ENCODE results near the gene FARP2.
"Not testable (repeated sequence)": the region's sequence is repeated elsewhere in the genome, so short reads cannot be mapped to it uniquely, and the experiment has no call there.

The FARP2 gene

GRCh38 chr2:241498115-241499070 lies 142.3 kb downstream of the FARP2 start:
- H3K36me3 Mint-ChIP-seq, result no peaks in the 10 kb centered on the region
- no peaks in the 10 kb centered on the region for H3K27me3 Mint-ChIP-seq
- H3K9me3 Mint-ChIP-seq (ENCODE audit: low read depth), result no peaks in the 10 kb centered on the region
- H3K27ac Mint-ChIP-seq, result no peak overlapping the region
- no peak overlapping the region for H3K4me3 Mint-ChIP-seq
- no peaks in the 10 kb centered on the region for H3K4me1 Mint-ChIP-seq (ENCODE audit: low read depth)

GRCh38 chr2:241499146-241499965 lies 143.3 kb downstream of the FARP2 start:
- H3K9me3 Mint-ChIP-seq (ENCODE audit: low read depth), result no peaks in the 10 kb centered on the region
- H3K36me3 Mint-ChIP-seq, result no peaks in the 10 kb centered on the region
- no peak overlapping the region for H3K27ac Mint-ChIP-seq
- no peak overlapping the region for H3K4me3 Mint-ChIP-seq
- H3K27me3 Mint-ChIP-seq, result no peaks in the 10 kb centered on the region
- no peaks in the 10 kb centered on the region for H3K4me1 Mint-ChIP-seq (ENCODE audit: low read depth)

GRCh38 chr2:241500016-241500415 lies 143.9 kb downstream of the FARP2 start:
- no peak overlapping the region for H3K4me3 Mint-ChIP-seq
- H3K9me3 Mint-ChIP-seq (ENCODE audit: low read depth), result no peaks in the 10 kb centered on the region
- no peaks in the 10 kb centered on the region for H3K4me1 Mint-ChIP-seq (ENCODE audit: low read depth)
- H3K27me3 Mint-ChIP-seq, result no peaks in the 10 kb centered on the region
- no peak overlapping the region for H3K27ac Mint-ChIP-seq
- H3K36me3 Mint-ChIP-seq, result no peaks in the 10 kb centered on the region

DNA sequence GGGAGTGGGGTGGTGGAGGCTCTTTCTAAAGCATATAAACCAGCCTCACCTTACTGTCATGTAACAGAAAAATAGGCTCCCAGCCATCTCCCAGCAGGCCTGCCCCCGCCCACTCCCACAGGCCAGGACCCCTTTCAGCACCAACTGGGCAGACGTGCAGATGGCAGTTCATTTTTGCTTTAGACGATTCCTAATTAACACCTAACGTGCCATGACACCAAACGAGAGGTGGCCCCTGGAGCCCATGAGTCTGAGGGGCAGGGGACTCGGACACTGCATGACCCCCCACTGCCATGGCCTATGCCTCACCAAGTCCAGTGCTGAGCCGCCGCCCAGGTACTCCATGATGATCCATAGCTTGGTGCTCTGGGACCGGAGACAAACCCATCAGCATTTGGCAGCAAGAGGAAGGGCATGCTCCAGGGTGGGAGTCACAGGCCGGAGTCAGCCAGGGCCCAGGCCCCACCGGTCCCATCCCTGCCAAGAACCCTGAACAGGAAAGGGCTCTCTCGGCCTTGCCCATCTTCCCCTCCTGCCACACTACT lies 144.4 kb downstream of the FARP2 start:
- H3K27me3 Mint-ChIP-seq, result no peaks in the 10 kb centered on the region
- no peaks in the 10 kb centered on the region for H3K4me1 Mint-ChIP-seq (ENCODE audit: low read depth)
- H3K27ac Mint-ChIP-seq, result no peak overlapping the region
- H3K4me3 Mint-ChIP-seq, result no peak overlapping the region
- no peaks in the 10 kb centered on the region for H3K36me3 Mint-ChIP-seq
- no peaks in the 10 kb centered on the region for H3K9me3 Mint-ChIP-seq (ENCODE audit: low read depth)

DNA sequence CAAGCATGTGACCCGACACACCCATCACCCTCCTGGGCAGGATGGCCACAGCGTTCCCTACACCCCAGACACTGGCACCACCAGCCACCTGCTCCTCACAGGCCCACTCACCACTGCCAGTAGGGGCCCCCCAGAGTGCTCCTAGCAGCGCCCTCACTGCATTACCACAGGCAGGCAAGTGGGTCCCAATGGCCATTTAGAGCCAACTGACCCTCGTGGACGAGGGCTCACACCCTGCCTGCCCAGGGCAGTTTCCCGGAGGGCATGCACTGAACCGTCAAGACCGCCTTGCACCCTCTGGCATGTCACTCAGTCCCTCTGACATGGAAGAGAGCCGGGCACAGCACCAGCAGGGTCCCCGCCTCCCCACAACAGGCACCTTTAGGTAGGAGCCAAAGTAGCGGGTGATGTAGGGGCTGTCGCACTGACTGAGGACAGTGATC lies 145.0 kb downstream of the FARP2 start:
- H3K4me1 Mint-ChIP-seq (ENCODE audit: low read depth), result no peaks in the 10 kb centered on the region
- H3K36me3 Mint-ChIP-seq, result no peaks in the 10 kb centered on the region
- no peak overlapping the region for H3K4me3 Mint-ChIP-seq

GRCh38 chr2:241501551-241501950 lies 145.5 kb downstream of the FARP2 start:
- H3K27ac Mint-ChIP-seq, result no peak overlapping the region
- no peaks in the 10 kb centered on the region for H3K27me3 Mint-ChIP-seq
- H3K9me3 Mint-ChIP-seq (ENCODE audit: low read depth), result no peaks in the 10 kb centered on the region
- no peaks in the 10 kb centered on the region for H3K36me3 Mint-ChIP-seq
- H3K4me1 Mint-ChIP-seq (ENCODE audit: low read depth), result no peaks in the 10 kb centered on the region
- no peak overlapping the region for H3K4me3 Mint-ChIP-seq

More for the DNA sequence above, 145.0 kb downstream of the FARP2 start:
- no peak overlapping the region for H3K27ac Mint-ChIP-seq
- no peaks in the 10 kb centered on the region for H3K9me3 Mint-ChIP-seq (ENCODE audit: low read depth)
- H3K27me3 Mint-ChIP-seq, result no peaks in the 10 kb centered on the region

GRCh38 chr2:241502281-241502680 lies 146.2 kb downstream of the FARP2 start:
- no peaks in the 10 kb centered on the region for H3K9me3 Mint-ChIP-seq (ENCODE audit: low read depth)
- H3K27me3 Mint-ChIP-seq, result no peaks in the 10 kb centered on the region
- no peak overlapping the region for H3K4me3 Mint-ChIP-seq
- H3K27ac Mint-ChIP-seq, result no peak overlapping the region
- H3K36me3 Mint-ChIP-seq, result no peaks in the 10 kb centered on the region
- H3K4me1 Mint-ChIP-seq (ENCODE audit: low read depth), result peaks cover 6% of the 10 kb centered on the region

GRCh38 chr2:241503776-241504392 lies 147.8 kb downstream of the FARP2 start:
- no peak overlapping the region for H3K4me3 Mint-ChIP-seq
- peaks cover 9% of the 10 kb centered on the region for H3K4me1 Mint-ChIP-seq (ENCODE audit: low read depth)
- H3K36me3 Mint-ChIP-seq, result no peaks in the 10 kb centered on the region
- H3K27ac Mint-ChIP-seq, result no peak overlapping the region
- H3K9me3 Mint-ChIP-seq (ENCODE audit: low read depth), result no peaks in the 10 kb centered on the region
- no peaks in the 10 kb centered on the region for H3K27me3 Mint-ChIP-seq

- Mint-ChIP-seq H3K36me3 (no peaks in the 10 kb centered on the region), H3K27ac (no peak overlapping the region), H3K27me3 (no peaks in the 10 kb centered on the region), H3K4me3 (no peak overlapping the region), H3K9me3 (ENCODE audit: low read depth) (no peaks in the 10 kb centered on the region), H3K4me1 (ENCODE audit: low read depth) (peaks cover 17% of the 10 kb centered on the region)
Observed at GRCh38 chr2:241505086-241505780, 149.1 kb downstream of the FARP2 start.

- no peaks in the 10 kb centered on the region for H3K9me3 Mint-ChIP-seq (ENCODE audit: low read depth)
- no peak overlapping the region for H3K27ac Mint-ChIP-seq
- H3K27me3 Mint-ChIP-seq, result no peaks in the 10 kb centered on the region
- peaks cover 17% of the 10 kb centered on the region for H3K4me1 Mint-ChIP-seq (ENCODE audit: low read depth)
- no peaks in the 10 kb centered on the region for H3K36me3 Mint-ChIP-seq
- no peak overlapping the region for H3K4me3 Mint-ChIP-seq
Observed at GRCh38 chr2:241505781-241506201, 149.7 kb downstream of the FARP2 start.

DNA sequence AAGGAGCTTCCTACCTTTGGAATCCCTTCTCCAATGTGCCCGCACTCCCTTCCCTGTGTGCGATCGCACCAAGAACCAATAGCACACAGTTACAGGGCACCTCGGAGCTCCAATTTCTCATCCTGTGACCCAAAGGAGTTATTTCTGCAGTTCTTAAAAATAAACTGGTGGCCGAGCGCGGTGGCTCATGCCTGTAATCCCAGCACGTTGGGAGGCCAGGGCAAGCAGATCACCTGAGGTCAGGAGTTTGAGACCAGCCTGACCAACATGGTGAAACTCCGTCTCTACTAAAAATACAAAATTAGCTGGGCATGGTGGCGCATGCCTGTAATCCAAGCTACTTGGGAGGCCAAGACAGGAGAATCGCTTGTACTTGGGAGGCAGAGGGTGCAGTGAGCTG lies 150.2 kb downstream of the FARP2 start:
- H3K27ac Mint-ChIP-seq; H3K9me3 Mint-ChIP-seq (ENCODE audit: low read depth); H3K27me3 Mint-ChIP-seq; H3K36me3 Mint-ChIP-seq: not testable (repeated sequence)
- H3K4me1 Mint-ChIP-seq (ENCODE audit: low read depth), result peaks cover 18% of the 10 kb centered on the region
- peak overlapping the region; percentile 87 for H3K4me3 Mint-ChIP-seq

- Mint-ChIP-seq H3K36me3 (no peaks in the 10 kb centered on the region), H3K9me3 (ENCODE audit: low read depth) (no peaks in the 10 kb centered on the region), H3K4me1 (ENCODE audit: low read depth) (peaks cover 18% of the 10 kb centered on the region), H3K4me3 (peak overlapping the region; percentile 87), H3K27ac (peak overlapping the region; percentile 58), H3K27me3 (no peaks in the 10 kb centered on the region)
Observed at GRCh38 chr2:241506793-241507429, 150.8 kb downstream of the FARP2 start.

DNA sequence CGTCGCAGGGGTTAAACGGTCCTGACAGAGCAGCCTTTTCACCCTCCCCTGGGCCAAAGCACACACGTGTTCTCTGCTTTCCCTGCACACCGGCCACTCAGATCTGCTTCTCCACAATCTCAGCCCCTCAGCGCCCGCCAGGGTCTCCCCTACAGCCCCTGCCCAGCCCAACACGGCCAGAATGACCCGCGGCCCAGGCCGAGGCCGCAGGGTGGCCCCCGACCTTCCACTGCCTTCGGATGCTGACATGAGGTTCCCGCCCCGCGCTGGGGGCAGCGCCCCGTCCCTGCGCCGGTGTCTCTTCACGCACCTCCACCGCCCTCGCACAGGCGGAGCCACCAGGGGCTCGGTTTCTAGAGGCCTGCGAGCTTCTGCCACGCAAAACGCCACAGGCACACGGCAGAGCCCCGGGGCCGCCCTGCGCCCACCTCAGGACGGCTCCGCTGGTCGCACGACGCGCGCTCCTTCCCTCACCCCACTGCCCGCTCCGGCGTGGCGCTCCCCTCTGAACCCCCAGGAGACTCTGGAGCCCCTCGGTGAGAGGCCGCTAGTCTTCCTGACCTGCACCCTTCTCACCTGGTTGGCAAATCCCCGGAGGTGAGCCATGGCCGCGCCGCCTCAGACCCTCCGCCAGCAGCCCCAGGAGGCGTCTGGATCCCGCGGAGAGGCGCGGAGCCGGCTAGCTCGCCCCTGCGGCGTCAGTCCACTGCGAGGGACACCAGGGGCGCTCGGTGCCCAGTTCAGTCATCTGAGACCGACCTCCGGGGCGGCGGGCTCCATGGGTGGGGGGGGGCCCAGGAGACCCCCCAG lies 151.6 kb downstream of the FARP2 start:
- peak overlapping the region; percentile 58 for H3K27ac Mint-ChIP-seq
- H3K4me1 Mint-ChIP-seq (ENCODE audit: low read depth), result peaks cover 18% of the 10 kb centered on the region
- H3K9me3 Mint-ChIP-seq (ENCODE audit: low read depth), result no peaks in the 10 kb centered on the region
- H3K36me3 Mint-ChIP-seq, result no peaks in the 10 kb centered on the region
- H3K27me3 Mint-ChIP-seq, result no peaks in the 10 kb centered on the region
- peak overlapping the region; percentile 87 for H3K4me3 Mint-ChIP-seq

Data from activated naive CD8-positive, alpha-beta T cell (primary cell).